Subcutaneous abdominal adipose tissue (tissue), 5 donors: ENCODE data around the gene KCNF1.

ENCODE experiments used
- H3K27ac ChIP-seq: one replicate; pipeline ENCODE4 v1.7.0; 2013; ENCODE audit warnings: low read depth, mild to moderate bottlenecking, inconsistent platforms, low read length, moderate library complexity
- H3K27me3 ChIP-seq, 5 donors: one replicate each; pipeline ENCODE4 v1.7.0; 2013; ENCODE audit warnings: low read length in 5 of 5, inconsistent platforms in 1 of 5; ENCODE audit not compliant: control insufficient read depth in 5 of 5, insufficient read depth in 4 of 5
- H3K36me3 ChIP-seq, 5 donors: one replicate each; pipeline ENCODE4 v1.7.0; 2013; ENCODE audit warnings: low read length in 5 of 5; ENCODE audit not compliant: control insufficient read depth in 5 of 5, insufficient read depth in 5 of 5
- H3K4me1 ChIP-seq, 5 donors: one replicate each; pipeline ENCODE4 v1.7.0; 2013; ENCODE audit warnings: low read length in 5 of 5, mild to moderate bottlenecking in 3 of 5, moderate library complexity in 1 of 5; ENCODE audit not compliant: control insufficient read depth in 5 of 5, insufficient read depth in 5 of 5
- H3K4me3 ChIP-seq, 5 donors: one replicate each; pipeline ENCODE4 v1.7.0; 2013; ENCODE audit warnings: low read length in 5 of 5, low read depth in 1 of 5
- H3K9ac ChIP-seq, 5 donors: one replicate each; pipeline ENCODE4 v1.7.0; 2013; ENCODE audit warnings: low read length in 5 of 5, mild to moderate bottlenecking in 4 of 5, moderate library complexity in 3 of 5
- H3K9me3 ChIP-seq, 5 donors: one replicate each; pipeline ENCODE4 v1.7.0; 2013; ENCODE audit warnings: low read length in 5 of 5; ENCODE audit not compliant: control insufficient read depth in 5 of 5
- donor health status: healthy.
- donor health status: healthy.
- donor health status: healthy.
- donor health status: healthy.
- donor health status: healthy.

Gene KCNF1

GRCh38 chr2:10911291-10912075, at the start of gene KCNF1:
KCNF1 (plus strand) TSS chr2:10911934; CDS start chr2:10912427, 493 bp downstream.
- Histone ChIP-seq H3K9me3 (no peaks in the 10 kb centered on the region), H3K4me1 (peaks cover 0 to 10% (median 4%) of the 10 kb centered on the region in 5 donors), H3K36me3 (no peaks in the 10 kb centered on the region), H3K9ac (no peak within 1 kb of the TSS), H3K4me3 (peak within 1 kb of the TSS in 2 of 5 donors; percentile 35 to 38), H3K27ac (no peak within 1 kb of the TSS), H3K27me3 (peaks cover 21 to 55% (median 44%) of the 10 kb centered on the region in 5 donors)

- H3K36me3 ChIP-seq = no peaks in the 10 kb centered on the region
- peaks cover 8 to 25% (median 16%) of the 10 kb centered on the region in 5 donors for H3K27me3 ChIP-seq
- no peak overlapping the region for H3K27ac ChIP-seq
Measured at GRCh38 chr2:10862330-10862729, 49.4 kb upstream of the KCNF1 start.

GRCh38 chr2:10863047-10863446, 48.7 kb upstream of the KCNF1 start:
- no peaks in the 10 kb centered on the region for H3K36me3 ChIP-seq

More at GRCh38 chr2:10862330-10862729, 49.4 kb upstream of the KCNF1 start:
- peaks cover 0 to 6% (median 0%) of the 10 kb centered on the region in 5 donors for H3K4me1 ChIP-seq
- H3K9ac ChIP-seq = no peak overlapping the region
- no peak overlapping the region for H3K4me3 ChIP-seq
- no peaks in the 10 kb centered on the region for H3K9me3 ChIP-seq

GRCh38 chr2:10863837-10864236, 47.9 kb upstream of the KCNF1 start:
- Histone ChIP-seq H3K4me3 (no peak overlapping the region), H3K4me1 (peaks cover 0 to 6% (median 0%) of the 10 kb centered on the region in 5 donors), H3K9ac (no peak overlapping the region), H3K9me3 (no peaks in the 10 kb centered on the region), H3K27ac (no peak overlapping the region), H3K36me3 (no peaks in the 10 kb centered on the region), H3K27me3 (peaks cover 12 to 25% (median 21%) of the 10 kb centered on the region in 5 donors)

More at GRCh38 chr2:10863047-10863446, 48.7 kb upstream of the KCNF1 start:
- Histone ChIP-seq H3K4me3 (no peak overlapping the region), H3K9me3 (no peaks in the 10 kb centered on the region), H3K27ac (no peak overlapping the region), H3K27me3 (peaks cover 12 to 25% (median 18%) of the 10 kb centered on the region in 5 donors), H3K9ac (no peak overlapping the region), H3K4me1 (peaks cover 0 to 6% (median 0%) of the 10 kb centered on the region in 5 donors)

GRCh38 chr2:10864251-10864650, 47.5 kb upstream of the KCNF1 start:
- H3K9me3 ChIP-seq = no peaks in the 10 kb centered on the region
- H3K4me3 ChIP-seq = no peak overlapping the region
- H3K27ac ChIP-seq = no peak overlapping the region
- no peaks in the 10 kb centered on the region for H3K36me3 ChIP-seq
- H3K27me3 ChIP-seq = peaks cover 12 to 25% (median 21%) of the 10 kb centered on the region in 5 donors
- H3K9ac ChIP-seq = no peak overlapping the region
- H3K4me1 ChIP-seq = peaks cover 0 to 6% (median 0%) of the 10 kb centered on the region in 5 donors

GRCh38 chr2:10864861-10865636, 46.7 kb upstream of the KCNF1 start:
- Histone ChIP-seq H3K27me3 (peaks cover 12 to 25% (median 21%) of the 10 kb centered on the region in 5 donors), H3K9me3 (no peaks in the 10 kb centered on the region), H3K4me3 (no peak overlapping the region), H3K9ac (no peak overlapping the region), H3K4me1 (peaks cover 0 to 6% (median 0%) of the 10 kb centered on the region in 5 donors), H3K27ac (no peak overlapping the region), H3K36me3 (no peaks in the 10 kb centered on the region)

GRCh38 chr2:10865841-10866240, 45.9 kb upstream of the KCNF1 start:
- Histone ChIP-seq H3K27me3 (peaks cover 12 to 25% (median 21%) of the 10 kb centered on the region in 5 donors), H3K9me3 (no peaks in the 10 kb centered on the region), H3K4me1 (peaks cover 0 to 6% (median 0%) of the 10 kb centered on the region in 5 donors), H3K27ac (no peak overlapping the region), H3K36me3 (no peaks in the 10 kb centered on the region), H3K9ac (no peak overlapping the region), H3K4me3 (no peak overlapping the region)

GRCh38 chr2:10867692-10868420, 43.9 kb upstream of the KCNF1 start:
- no peaks in the 10 kb centered on the region for H3K36me3 ChIP-seq
- H3K9me3 ChIP-seq = peaks cover 0 to 7% (median 3%) of the 10 kb centered on the region in 5 donors
- H3K27ac ChIP-seq = no peak overlapping the region
- H3K4me1 ChIP-seq = peaks cover 0 to 6% (median 0%) of the 10 kb centered on the region in 5 donors
- peaks cover 4 to 17% (median 14%) of the 10 kb centered on the region in 5 donors for H3K27me3 ChIP-seq
- H3K9ac ChIP-seq = no peak overlapping the region
- no peak overlapping the region for H3K4me3 ChIP-seq

- Histone ChIP-seq H3K27me3 (peaks cover 4 to 14% (median 7%) of the 10 kb centered on the region in 5 donors), H3K4me1 (peaks cover 0 to 6% (median 0%) of the 10 kb centered on the region in 5 donors), H3K4me3 (no peak overlapping the region), H3K9ac (no peak overlapping the region), H3K9me3 (peaks cover 0 to 7% (median 3%) of the 10 kb centered on the region in 5 donors), H3K36me3 (no peaks in the 10 kb centered on the region), H3K27ac (no peak overlapping the region)
Measured at GRCh38 chr2:10868465-10869314, 43.0 kb upstream of the KCNF1 start.
